GM12878 (cell line): ENCODE results near the gene AMMECR1. TPM values are rescaled to one million over a fixed set of nuclear protein-coding genes. Genes with fewer than 3 reads are reported as not detected.

Experiments used
- ATAC-seq: fragments of 200-7000 bp; cut with Tn5 transposase; 3 replicates; pipeline ENCODE4 v1.9.1; 2020; ENCODE audit warnings: mild to moderate bottlenecking, moderate library complexity
- BruUV-seq: library from RNA; stranded (reverse); fragments of 400-500 nt; replicated peaks from 2 replicates; lab custom pipeline; 2021; lab: Mats Ljungman, UMichigan
- CTCF ChIA-PET: fragments of 300-600 bp; sonication (Branson Sonifier 250); formaldehyde crosslinking; extraction: SDS; loops from one replicate; lab custom pipeline; 2021; ENCODE audit warnings: inconsistent platforms; lab: Yijun Ruan, JAX
- POLR2A ChIA-PET: fragments of 350-600 bp; formaldehyde crosslinking; extraction: SDS; loops from one replicate; lab custom pipeline; 2021; ENCODE audit warnings: inconsistent platforms; lab: Charles Lee
- RAD21 ChIA-PET: fragments of 300-600 bp; sonication (Branson Sonifier 250); formaldehyde crosslinking; loops from one replicate; lab custom pipeline; 2023; ENCODE audit warnings: antibody characterized with exemption; ENCODE audit not compliant: unreplicated experiment; lab: Charles Lee
- SMC1A ChIA-PET: fragments of 300-600 bp; sonication (Branson Sonifier 250); formaldehyde crosslinking; loops from one replicate; lab custom pipeline; 2023; ENCODE audit not compliant: unreplicated experiment, uncharacterized antibody; lab: Charles Lee
- DNase-seq: peaks from one replicate; pipeline ENCODE4 v3.0.0-alpha.2; 2011; ENCODE audit warnings: low read depth, low spot score
- FAIRE-seq: peaks from 3 replicates; lab custom pipeline; 2011; peaks lifted over from hg19 to GRCh38; lab: Jason Lieb, UNC
- H2AFZ ChIP-seq: 2 replicates; pipeline ENCODE4 v1.6.0; 2011; ENCODE audit warnings: low read depth, low read length, control low read depth; ENCODE audit not compliant: control insufficient read depth
- H3K27ac ChIP-seq: 2 replicates; pipeline ENCODE4 v1.5.1; 2011; ENCODE audit warnings: control low read depth; ENCODE audit not compliant: control insufficient read depth, insufficient read depth
- H3K27me3 ChIP-seq, 2 experiments: replicated peaks in 1 of 2; 2 replicates each; pipeline versions ENCODE4 v1.6.0 to v1.6.1; 2011; ENCODE audit warnings: low read length in 1 of 2; ENCODE audit not compliant: control insufficient read depth in 2 of 2, insufficient read depth in 2 of 2
- H3K36me3 ChIP-seq, 2 experiments: 2 replicates each; pipeline ENCODE4 v1.5.1; 2011; ENCODE audit warnings: low read length in 1 of 2; ENCODE audit not compliant: control insufficient read depth in 2 of 2, insufficient read depth in 2 of 2
- H3K4me1 ChIP-seq: 2 replicates; pipeline ENCODE4 v1.6.1; 2011; ENCODE audit warnings: mild to moderate bottlenecking, low read length, moderate library complexity, mixed read lengths; ENCODE audit not compliant: control insufficient read depth, insufficient read depth
- H3K4me2 ChIP-seq: 2 replicates; pipeline ENCODE4 v1.6.0; 2011; ENCODE audit warnings: control low read depth; ENCODE audit not compliant: control insufficient read depth, insufficient read depth
- H3K4me3 ChIP-seq: fragments of 200-600 bp; sonication (generic); 2 replicates; pipeline ENCODE4 v1.5.1; 2016
- H3K79me2 ChIP-seq: 2 replicates; pipeline ENCODE4 v1.6.0; 2011; ENCODE audit warnings: low read length; ENCODE audit not compliant: control insufficient read depth, insufficient read depth
- H3K9ac ChIP-seq: 2 replicates; pipeline ENCODE4 v1.8.0; 2011; ENCODE audit warnings: low read length, control low read depth, mixed read lengths; ENCODE audit not compliant: control insufficient read depth, insufficient read depth
- H3K9me3 ChIP-seq: replicated peaks from 3 replicates; pipeline ENCODE4 v1.5.1; 2011; ENCODE audit warnings: mild to moderate bottlenecking, low read length; ENCODE audit not compliant: control insufficient read depth, insufficient read depth
- H4K20me1 ChIP-seq: 2 replicates; pipeline ENCODE4 v1.6.0; 2011; ENCODE audit not compliant: control insufficient read depth, insufficient read depth
- BACH1 ChIP-seq: fragments of 450-650 bp; IDR thresholded peaks from 2 replicates; pipeline ENCODE4 v1.6.1; 2017; ENCODE audit warnings: mild to moderate bottlenecking, borderline replicate concordance
- CHD1 ChIP-seq: IDR thresholded peaks from 2 replicates; pipeline ENCODE4 v1.6.1; 2012; ENCODE audit warnings: low read depth, low read length, improper control_type of control experiment
- KDM1A ChIP-seq: fragments of 200-600 bp; sonication (generic); IDR thresholded peaks from 2 replicates; pipeline ENCODE4 v1.6.1; 2016; ENCODE audit warnings: borderline replicate concordance
- MYB ChIP-seq: fragments of 150-350 bp; IDR thresholded peaks from 2 replicates; pipeline ENCODE4 v1.6.1; 2014; ENCODE audit warnings: mild to moderate bottlenecking, low read depth, low read length, borderline replicate concordance
- TCF7 ChIP-seq: IDR thresholded peaks from 2 replicates; pipeline ENCODE4 v1.6.1; 2014; ENCODE audit warnings: antibody characterized with exemption, borderline replicate concordance
- WGBS: methylation state at CpG from one replicate; pipeline ENCODE4 v1.1.6; 2016; ENCODE audit warnings: low lambda C conversion rate; ENCODE audit not compliant: insufficient replicate concordance, insufficient coverage; ENCODE audit errors: missing lambda C conversion rate; 5-methylcytosine and 5-hydroxymethylcytosine counted together
- in situ Hi-C: fragments of 300-500 bp; cut with MboI; formaldehyde crosslinking; loops from 9 replicates; pipeline ENCODE4 v1.14.3; 2018; ENCODE audit warnings: mixed read lengths
- intact Hi-C: fragments of 100-400 bp; cut with micrococcal nuclease; formaldehyde crosslinking; loops from one replicate; pipeline ENCODE4 v1.14.2; 2022; ENCODE audit not compliant: unreplicated experiment
- polyA plus RNA-seq, 11 experiments: library from polyadenylated mRNA; depleted of rRNA in 4 of 11; unstranded in 6 of 11; stranded (reverse) in 5 of 11; fragments of >200 nt; fragmentation: Nextera tagmentation in 4 of 11; fragmentation: Illumina TruSeq in 1 of 11; extraction: Ambion mirVana in 4 of 11; extraction: Trizol in 1 of 11; gene quantifications; 1 replicate in 1 of 11; 2 replicates in 10 of 11; pipeline versions ENCODE4 v1.2.1 to v1.2.3, GENCODE V29; 2011 to 2016; ENCODE audit warnings: inconsistent platforms in 2 of 11, missing spikeins in 2 of 11, low read depth in 1 of 11
- total RNA-seq, 4 experiments: library from RNA; depleted of rRNA in 3 of 4; stranded (reverse); fragments of >200 nt in 3 of 4; fragmentation: Illumina TruSeq in 1 of 4; extraction: Trizol in 1 of 4; gene quantifications; 2 replicates each; pipeline versions ENCODE4 v1.2.1 to v1.2.3, GENCODE V29; 2013 to 2021
- TF ChIP-seq, protein P1 (sequence below): IDR thresholded peaks from 2 replicates; pipeline ENCODE4 v1.6.1; 2012; ENCODE audit warnings: low read length, inconsistent platforms
- TF ChIP-seq, protein P2 (sequence below): IDR thresholded peaks from 2 replicates; pipeline ENCODE4 v1.6.1; 2012; ENCODE audit warnings: low read depth, low read length, improper control_type of control experiment

Gene AMMECR1
- total and polyA plus RNA-seq, 10 of the 15 experiments (the other 5 are each of a cell fraction or from before 2014, with no cell fraction given) = 4.9 to 25.6 (median 10.7) TPM

DNA sequence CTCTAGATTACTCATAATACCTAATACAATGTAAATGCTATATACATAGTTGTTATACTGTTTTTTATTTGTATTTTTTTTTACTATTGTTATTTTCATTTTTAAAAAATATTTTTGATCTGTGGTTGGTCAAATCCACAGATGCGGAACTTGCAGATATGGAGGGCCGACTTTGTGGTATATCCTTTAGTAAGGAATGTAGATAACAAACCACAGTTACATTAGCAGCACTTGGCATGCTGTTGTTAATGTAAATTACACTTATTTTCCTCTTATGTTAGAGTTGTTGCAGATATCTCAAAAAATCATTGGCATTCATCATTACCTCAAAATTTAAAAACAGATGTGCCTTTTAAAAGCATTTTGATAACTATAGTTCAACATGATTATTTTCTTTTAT lies 164.0 kb downstream of the AMMECR1 start (continued):
- no peak for TF ChIP-seq BACH1
- TF ChIP-seq, protein P1, sequence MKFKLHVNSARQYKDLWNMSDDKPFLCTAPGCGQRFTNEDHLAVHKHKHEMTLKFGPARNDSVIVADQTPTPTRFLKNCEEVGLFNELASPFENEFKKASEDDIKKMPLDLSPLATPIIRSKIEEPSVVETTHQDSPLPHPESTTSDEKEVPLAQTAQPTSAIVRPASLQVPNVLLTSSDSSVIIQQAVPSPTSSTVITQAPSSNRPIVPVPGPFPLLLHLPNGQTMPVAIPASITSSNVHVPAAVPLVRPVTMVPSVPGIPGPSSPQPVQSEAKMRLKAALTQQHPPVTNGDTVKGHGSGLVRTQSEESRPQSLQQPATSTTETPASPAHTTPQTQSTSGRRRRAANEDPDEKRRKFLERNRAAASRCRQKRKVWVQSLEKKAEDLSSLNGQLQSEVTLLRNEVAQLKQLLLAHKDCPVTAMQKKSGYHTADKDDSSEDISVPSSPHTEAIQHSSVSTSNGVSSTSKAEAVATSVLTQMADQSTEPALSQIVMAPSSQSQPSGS = no peak
- no peak for TF ChIP-seq KDM1A
- no peak for TF ChIP-seq MYB
- TF ChIP-seq, all 136 proteins: peak for 0

DNA sequence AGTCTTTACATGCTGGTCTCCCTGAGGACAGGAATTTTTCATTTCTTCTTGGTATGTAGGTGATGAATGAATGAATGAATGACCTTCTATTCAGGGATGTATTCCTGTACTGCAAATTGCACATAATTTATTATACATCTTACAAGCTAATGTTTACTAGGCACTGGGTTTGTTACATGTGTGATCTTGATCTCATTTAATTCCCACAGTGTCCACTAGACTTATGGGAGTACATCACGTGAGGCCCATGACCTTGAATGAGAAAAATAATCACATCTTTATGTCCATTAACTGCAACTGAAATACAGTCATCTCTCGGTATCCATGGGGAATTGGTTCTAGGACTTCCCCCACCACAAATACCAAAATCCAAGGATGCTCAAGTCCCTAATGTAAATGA lies 164.6 kb downstream of the AMMECR1 start:
- Histone ChIP-seq H3K36me3 (no peaks in the 10 kb centered on the region), H3K79me2 (no peaks in the 10 kb centered on the region), H4K20me1 (no peaks in the 10 kb centered on the region), H3K4me3 (no peak overlapping the region), H3K27me3 (no peaks in the 10 kb centered on the region), H2AFZ (no peak overlapping the region), H3K4me2 (no peak overlapping the region), H3K9me3 (no peaks in the 10 kb centered on the region), H3K27ac (no peak overlapping the region), H3K9ac (no peak overlapping the region), H3K4me1 (no peaks in the 10 kb centered on the region)
- intact Hi-C loops (no loop called here), in situ Hi-C loops (loop anchor here (25.0 kb wide), 1 partner anchor 534 kb away; no protein-coding TSS in a partner anchor)
- SMC1A ChIA-PET = interaction anchor here (0.8 to 11.7 kb wide), 2 partner anchors 13 to 258 kb away, joined by 3 to 289 read pairs; no protein-coding TSS in a partner anchor
- FAIRE-seq (no peak), ATAC-seq (no peak), DNase-seq (no peak)
- BruUV-seq = no TSS peak
- CTCF ChIA-PET = interaction anchor here (1.1 to 23.7 kb wide), 5 partner anchors 8 to 262 kb away, joined by 3 to 792 read pairs (median 5); no protein-coding TSS in a partner anchor
- 53% methylated on average over 2 of the region's 2 CpGs for WGBS
- TF ChIP-seq CHD1 = no peak
- TF ChIP-seq, protein P2, sequence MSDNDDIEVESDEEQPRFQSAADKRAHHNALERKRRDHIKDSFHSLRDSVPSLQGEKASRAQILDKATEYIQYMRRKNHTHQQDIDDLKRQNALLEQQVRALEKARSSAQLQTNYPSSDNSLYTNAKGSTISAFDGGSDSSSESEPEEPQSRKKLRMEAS = no peak
- TF ChIP-seq TCF7 = no peak
- RAD21 ChIA-PET = no interaction called here
- POLR2A ChIA-PET = no interaction called here
